GM21381 (cell line): ENCODE measurements around the gene ITFG1.
"Not testable (repeated sequence)": the region's sequence is repeated elsewhere in the genome, so short reads cannot be mapped to it uniquely, and the experiment has no call there.

Experiments
- ATAC-seq: cut with Tn5 transposase; IDR thresholded peaks from one replicate; pipeline ENCODE4 v1.9.1; 2021; ENCODE audit warnings: mild to moderate bottlenecking, moderate library complexity; ENCODE audit not compliant: unreplicated experiment

Gene ITFG1

DNA sequence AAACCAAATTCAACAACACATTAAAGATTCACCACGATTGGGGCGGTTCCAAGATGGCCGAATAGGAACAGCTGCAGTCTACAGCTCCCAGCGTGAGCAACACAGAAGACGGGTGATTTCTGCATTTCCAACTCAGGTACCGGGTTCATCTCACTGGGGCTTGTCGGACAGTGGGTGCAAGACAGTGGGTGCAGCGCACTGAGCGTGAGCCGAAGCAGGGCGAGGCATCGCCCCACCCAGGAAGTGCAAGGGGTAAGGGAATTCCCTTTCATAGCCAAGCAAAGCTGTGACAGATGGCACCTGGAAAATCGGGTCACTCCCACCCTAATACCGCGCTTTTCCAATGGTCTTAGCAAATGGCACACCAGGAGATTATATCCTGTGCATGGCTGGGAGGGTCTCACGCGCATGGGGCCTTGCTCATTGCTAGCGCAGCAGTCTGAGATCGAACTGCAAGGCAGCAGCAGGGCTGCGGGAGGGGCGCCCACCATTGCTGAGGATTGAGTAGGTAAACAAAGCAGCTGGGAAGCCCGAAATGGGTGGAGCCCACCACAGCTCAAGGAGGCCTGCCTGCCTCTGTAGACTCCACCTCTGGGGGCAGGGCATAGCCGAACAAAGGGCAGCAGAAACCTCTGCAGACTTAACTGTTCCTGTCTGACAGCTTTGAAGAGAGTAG, 113.7 kb downstream of the ITFG1 start:
- not testable (repeated sequence) for ATAC-seq

DNA sequence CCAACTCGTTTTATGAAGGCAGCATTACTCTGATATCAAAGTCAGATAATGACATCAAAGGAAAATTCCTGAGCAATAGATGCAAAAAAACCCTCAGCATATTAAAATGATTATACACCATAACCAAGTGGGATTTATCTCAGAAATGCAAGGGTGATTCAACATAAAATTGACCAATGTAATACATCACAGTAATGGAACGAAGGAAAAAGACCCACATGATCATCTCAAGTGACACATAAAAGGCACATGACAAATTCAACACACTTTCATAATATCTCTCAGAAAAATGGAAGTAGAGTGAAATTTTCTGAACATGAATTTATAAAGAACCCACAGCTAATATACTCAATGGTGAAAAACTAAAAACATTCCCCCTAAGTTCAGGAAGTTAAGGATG, 118.8 kb downstream of the ITFG1 start:
- no peak for ATAC-seq

DNA sequence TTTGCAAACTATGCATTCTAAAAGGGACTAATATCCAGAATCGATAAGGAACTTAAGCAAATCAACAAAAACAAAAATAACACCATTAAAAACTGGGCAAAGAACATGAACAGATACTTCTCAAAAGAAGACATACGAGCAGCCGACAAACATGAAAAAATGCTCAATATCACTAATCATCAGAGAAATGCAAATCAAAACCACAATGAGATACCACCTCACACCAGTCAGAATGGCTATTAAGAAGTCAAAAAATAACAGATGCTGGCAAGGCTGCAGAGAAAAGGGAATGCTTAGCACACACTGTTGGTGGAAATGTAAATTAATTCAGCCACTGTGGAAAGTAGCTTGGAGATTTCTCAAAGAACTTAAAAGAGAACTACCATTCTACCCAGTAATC, 130.3 kb downstream of the ITFG1 start:
- ATAC-seq: not testable (repeated sequence)

DNA sequence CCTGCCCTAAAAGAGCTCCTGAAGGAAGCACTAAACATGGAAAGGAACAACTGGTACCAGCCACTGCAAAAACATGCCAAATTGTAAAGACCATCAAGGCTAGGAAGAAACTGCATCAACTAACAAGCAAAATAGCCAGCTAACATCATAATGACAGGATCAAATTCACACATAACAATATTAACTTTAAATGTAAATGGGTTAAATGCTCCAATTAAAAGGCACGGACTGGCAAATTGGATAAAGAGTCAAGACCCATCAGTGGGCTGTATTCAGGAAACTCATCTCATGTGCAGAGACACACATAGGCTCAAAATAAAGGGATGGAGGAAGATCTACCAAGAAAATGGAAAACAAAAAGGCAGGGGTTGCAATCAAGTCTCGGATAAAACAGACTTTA, 136.6 kb downstream of the ITFG1 start:
- ATAC-seq: not testable (repeated sequence)

DNA sequence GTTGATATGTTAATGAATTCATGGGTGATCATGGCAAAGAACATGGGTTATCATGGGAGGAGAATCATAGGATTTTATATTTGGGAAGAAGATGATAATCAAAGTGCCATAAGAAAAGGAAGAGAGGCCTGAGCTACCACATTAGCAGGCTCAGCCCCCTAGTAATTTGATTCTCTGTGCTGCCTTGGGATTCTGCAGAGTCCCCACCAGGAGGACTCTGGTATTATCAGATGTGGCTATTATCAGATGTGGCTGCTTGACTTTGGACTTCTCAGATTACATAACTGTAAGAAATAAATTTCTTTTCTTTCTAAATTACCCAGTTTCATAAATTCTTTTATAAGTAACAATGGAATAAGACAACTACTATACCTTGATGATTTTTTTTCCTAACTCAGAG, 137.6 kb downstream of the ITFG1 start:
- no peak for ATAC-seq

DNA sequence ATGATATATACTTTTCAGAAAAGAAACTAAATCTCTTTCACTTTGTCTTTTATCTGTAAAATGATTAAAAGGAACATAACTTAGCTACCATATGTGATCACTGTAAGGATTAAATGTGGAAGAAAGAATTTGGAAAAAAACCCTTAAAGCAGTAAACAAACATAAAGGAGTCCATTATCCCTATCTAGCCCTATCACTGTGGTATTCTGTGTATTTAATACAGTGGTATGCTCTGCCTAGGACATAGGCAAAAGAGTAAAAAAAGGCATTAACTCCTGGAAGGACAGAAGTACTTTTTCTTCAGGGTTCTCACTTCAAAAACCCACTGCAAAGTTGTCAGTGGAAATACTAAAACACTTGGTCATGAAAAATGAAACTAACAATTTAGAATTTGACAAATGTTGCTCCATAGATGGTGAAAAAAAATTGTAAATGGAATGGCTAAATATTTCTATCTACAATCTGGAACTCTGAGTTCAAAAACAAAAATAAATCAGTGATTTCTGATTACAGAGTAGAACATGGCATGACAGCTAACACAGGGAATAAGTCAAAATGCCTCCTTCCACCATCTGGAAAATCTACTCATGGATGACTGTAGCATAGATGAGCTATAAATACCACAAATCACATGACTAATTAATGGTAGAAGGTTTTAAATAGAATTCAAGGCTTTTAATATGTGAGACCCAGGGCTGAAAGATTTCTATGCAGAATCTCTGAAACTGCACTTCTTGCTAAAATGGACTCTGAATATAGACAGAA, 140.1 kb downstream of the ITFG1 start:
- no peak for ATAC-seq

DNA sequence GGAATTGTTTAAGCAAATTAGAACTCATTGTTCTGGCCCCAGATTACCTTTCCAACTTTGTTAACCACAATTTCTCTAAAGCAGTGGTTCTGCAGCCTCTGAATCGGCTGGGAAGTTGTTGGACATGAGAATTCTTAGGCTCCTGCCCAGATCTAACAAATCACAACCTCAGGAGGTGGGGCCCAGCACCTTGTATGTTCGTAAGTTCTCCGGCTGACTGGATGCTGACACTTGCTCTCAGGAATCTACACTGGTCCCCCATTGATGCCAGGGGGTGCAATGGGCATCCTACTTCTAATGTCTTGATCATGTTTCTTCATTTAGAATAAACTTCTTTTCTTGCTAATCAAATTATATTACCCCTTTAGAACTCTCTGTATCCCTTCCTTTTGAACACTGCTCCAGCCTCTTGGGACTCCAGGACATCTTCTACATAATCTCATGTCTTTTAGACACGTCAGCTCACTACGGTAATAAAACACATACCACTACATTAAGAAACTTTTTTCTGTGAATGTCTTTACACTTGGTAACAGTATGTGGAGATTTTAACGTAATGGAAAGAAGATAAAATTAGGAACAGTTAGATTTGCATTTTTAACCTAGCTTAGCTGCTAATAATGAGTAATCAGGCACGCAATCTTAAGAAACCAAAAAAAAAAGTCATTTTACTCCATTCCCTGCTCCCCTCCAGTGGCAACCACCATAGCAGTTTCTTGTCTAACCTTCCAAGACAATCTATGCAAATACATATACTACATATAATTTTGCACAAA, 143.2 kb downstream of the ITFG1 start:
- ATAC-seq: no peak

DNA sequence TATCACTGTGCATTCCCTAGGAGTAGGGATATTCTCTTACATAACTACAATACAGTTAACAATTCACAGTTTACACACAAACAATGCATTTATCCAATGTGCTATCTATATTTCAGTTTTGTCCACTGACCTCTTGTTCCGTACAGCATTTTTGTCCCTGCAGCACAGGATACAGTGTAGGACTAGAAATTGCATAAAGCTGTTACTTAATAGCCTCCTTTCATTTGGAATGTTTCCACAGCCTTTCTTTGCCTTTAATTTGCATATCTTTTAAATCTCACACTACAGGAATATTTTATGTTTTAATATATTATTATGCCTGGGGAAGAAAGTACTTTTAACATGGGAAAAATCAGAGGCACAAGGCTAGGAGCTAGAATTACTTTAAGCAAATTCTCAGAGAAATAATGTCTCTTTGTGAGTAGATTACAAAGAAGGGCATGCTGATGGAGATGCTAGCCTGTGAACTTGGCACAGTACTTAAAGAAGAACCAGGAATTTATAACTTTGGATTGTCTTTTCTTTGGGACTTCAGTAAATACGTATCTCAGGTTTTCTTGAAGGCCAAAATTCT, 144.3 kb downstream of the ITFG1 start:
- ATAC-seq: no peak

DNA sequence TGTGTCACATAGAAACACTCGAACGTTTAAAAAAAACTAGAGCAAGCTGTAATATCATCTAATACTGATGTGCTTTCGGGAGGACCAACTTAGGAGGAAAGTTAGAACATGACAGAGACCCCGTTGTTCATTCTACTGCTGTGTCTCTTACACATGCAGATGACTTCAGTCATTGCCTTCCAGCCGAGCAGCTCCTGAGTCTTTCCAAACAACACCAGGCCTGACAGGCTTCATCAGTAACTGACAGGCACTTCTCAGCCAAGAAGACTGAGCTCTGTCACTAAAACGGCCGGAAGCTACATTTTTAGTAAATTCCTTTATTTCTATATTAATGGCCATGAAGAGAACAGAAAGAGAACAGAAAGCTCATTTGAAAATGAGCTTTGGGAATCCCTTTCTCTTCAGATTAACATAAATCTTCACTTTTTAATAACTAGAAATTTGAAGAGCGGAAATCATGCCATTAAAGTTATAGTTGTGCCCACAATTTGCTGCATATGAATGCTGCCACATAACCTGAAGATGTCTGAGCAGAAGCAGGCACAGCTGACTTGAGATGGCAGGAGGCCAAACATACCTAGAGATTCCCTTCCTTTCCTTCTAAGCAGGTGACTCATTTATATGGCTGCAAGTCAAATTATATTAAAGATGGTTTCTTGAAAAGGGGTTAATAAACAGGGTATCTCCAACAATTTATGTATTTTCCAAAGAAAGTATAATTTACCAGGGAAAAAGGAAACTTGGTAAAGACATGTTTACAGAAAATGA, 148.9 kb downstream of the ITFG1 start:
- no peak for ATAC-seq

DNA sequence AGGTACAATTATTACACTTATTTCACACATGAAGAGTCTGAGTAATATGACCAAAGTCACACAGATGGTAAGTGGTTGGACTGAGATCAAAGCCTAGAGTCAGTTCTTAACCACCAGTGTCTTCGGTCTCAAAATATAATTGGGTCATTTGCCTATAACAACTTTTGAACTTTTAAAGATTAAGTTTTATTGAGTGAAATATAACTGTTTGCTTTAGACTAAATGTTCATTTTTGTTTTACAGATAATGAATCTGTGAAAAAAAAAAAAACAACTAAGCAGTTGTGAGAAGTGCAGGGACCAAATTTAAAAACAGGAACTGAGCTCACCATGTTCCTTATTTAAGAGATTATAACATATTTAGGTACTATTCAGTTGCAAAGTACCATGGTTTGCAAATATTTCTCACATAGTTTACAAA, 150.1 kb downstream of the ITFG1 start:
- no peak for ATAC-seq

DNA sequence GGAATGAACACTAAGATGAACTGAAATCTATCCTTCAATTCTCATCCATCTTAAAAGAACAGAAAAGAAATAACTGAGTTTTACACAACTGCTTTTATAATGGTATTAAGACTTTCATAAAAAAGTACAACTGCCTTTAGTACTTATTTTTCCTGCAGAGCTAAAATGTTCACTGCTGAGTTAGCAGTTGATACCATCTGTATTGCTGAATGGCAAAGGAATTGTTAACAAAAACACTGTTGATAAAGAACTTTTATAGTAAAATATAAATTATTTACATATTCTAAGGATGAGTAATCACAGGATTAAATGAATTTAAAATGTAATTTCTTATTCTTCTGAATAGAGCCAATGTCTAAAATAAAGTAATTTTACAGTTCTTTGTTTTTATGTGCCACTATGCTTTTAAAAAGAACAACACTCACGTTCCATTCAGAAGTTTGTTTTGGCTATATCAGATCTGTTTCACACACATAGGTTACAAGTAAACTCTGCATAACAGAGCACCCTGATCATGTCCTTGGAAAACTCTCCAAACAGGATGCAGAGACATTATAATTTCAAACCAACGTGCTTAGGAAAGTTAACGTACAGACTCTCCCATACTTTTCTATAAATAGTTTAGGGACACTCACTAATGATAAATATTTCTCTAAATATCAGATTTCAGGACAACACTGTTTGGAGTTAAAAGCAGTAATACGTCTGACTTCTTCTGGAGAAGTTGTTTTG, 151.1 kb downstream of the ITFG1 start:
- no peak for ATAC-seq

DNA sequence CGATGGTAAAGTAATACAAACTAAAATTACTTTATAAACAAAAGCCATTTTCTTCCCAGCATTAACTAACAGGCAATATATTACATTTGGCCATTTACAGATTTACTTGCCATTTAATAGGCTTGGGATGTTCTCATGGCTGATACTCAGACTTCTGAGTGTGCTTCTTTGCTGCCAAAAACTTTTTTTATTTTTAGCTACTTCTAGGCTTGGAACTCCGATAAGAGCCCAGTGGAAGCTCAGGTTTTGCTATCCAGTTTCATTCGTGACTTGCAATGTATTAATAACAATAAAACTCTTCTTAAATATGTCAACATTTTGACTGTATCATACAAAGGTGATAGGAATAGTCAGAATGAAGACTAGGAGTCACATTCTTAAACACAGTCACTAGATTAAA, 152.3 kb downstream of the ITFG1 start:
- ATAC-seq: no peak

DNA sequence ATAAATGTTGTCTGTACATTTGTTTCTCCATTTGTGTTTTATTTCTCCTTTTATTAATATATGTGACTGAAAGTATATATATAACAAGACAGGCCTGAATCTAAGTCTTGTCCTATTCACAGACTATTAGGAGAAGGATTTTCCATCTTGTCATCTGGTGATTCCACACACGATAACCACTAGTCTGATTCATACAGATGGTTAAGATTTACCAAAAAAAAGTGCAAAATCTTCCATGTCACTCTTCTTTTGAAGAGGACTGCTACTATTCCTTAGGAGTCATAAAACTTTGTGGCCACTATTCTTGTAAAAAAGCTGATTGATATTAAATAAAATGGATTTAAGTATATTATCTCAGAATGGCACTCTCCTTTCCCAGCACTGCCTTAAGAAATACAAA, 156.3 kb downstream of the ITFG1 start:
- no peak for ATAC-seq

DNA sequence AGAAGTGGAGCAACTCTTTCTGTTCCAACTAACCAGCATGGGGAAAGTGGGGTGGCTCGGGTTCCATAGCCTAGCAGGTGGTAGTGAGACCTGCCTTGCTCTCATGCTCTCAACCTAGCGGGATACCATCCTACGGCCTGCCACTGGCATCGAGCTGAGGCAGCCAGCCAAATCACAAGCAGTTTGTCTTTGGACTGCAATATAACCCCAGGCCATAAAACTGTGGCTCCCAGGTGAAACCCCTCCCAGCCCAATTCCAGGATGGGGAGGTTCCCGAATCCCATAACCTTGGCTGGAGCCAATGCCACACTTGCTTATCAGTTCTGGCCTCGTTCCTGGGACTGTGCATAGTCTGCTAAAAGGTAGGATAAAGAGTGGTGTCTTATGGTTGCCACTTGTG, 161.3 kb downstream of the ITFG1 start:
- no peak for ATAC-seq

DNA sequence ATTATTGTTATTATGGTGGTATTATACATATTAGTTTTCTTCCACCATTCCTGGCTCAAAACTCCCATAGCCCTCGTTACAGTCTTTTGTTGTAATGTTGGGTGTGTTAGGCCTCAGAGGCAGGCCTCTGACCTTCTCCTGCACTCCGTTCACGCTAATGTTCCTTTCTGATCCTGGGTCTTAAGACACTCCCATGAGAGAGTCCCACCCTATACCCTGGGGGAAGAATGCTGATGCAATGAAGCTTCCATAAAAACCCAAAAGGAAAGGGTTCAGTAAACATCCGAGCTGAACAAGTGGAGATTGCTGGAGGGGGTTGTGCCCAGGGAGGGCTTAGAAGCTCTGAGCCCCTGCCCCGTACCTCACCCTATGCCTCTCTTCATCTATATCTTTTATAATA, 175.9 kb downstream of the ITFG1 start:
- no peak for ATAC-seq

DNA sequence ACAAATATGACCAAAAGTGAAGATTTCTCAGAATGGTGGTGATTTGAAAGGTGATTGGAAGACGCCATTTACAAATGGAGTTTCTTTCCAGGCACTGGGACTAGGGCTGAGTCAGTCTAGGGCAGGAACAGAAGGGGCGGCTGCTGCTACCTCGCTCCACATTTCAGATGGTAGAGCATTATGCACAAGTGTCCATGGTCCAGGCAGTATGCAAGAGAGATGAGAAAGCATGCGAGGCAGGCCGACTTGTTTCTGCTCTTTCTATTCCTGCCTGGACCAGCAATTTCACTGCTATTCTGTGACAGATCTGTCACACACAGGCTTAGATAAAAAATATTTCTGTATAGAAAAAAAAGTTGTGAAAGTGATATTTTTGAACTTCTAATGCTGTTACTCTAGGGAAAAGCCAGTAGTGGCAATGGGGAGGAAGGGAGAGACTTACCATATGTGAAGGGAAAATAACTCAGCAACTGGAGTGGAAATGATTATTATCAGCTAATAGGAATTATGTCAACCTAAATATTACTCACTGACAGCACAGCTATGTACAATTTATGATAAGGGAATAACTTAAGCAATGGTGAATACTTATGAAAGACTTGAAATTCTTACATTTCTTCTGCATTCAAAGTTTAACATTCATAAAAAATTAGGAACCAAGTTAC, 182.4 kb downstream of the ITFG1 start:
- no peak for ATAC-seq

DNA sequence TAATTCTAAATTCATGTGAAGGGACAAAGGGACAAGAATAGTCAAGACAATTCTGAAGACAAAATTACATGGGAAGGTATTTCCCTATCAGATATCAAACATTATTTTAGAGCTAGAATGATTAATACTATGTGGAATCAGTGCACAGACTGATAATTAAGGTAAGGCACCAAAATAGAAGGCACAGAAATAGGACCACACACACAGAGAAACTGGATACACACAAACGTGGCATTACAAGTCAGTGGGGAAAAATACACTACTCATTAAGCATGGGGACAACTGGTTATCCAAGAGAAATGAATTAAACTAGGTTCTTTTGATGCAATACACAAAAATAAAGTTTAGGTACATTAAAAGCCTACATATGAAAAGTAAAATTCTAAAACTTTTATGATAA, 184.3 kb downstream of the ITFG1 start:
- no peak for ATAC-seq

DNA sequence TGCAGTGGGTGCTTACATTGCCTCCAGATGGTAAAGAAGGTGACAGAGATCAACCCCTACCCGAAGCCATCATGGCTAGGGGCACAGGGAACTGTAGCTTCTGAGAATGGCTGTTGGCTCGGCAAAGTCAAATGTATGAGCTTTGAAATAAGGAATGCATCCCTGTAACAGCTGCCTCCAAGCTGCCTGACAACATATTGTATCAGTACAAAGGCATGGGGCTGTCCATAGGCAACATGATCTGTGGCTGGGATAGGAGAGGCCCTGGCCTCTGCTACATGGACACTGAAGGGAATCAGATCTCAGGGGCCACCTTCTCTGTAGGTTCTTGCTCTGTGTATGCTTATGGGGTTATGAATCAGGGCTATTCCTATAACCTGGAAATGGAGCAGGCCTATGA, 197.9 kb downstream of the ITFG1 start:
- ATAC-seq: no peak

DNA sequence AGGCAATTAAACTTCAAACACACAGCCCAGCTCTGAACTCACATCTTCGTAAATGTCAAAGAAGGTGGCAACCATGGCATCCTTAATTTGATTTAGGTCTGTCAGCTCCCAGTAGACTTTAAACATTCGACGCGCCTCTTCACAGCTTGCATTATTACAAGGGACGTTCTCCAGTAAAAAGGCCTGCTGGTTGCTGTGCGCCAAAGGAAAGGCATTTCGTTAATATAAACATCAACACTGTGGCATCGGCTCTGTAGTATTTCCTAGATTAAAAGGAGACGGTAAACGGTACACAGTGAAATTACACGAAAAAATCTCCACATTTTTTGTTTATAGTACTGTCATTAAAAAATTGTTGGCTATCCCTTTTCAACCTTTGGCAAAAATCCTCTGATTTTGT, 200.4 kb downstream of the ITFG1 start:
- no peak for ATAC-seq
